Type B pancreatic cell (in vitro differentiated cells): ENCODE results near the gene PRKAR1B. TPM values are rescaled to one million over a fixed set of nuclear protein-coding genes. Genes with fewer than 3 reads are reported as not detected.

Experiments
- DNase-seq: peaks from one replicate; pipeline ENCODE4 v3.0.0; 2021; ENCODE audit warnings: mixed read lengths; ENCODE audit not compliant: unreplicated experiment; ENCODE audit errors: extremely low spot score
- H3K27ac Mint-ChIP-seq: 2 replicates; pipeline ENCODE4 v1.8.0; 2021; ENCODE audit warnings: mild to moderate bottlenecking, mixed read lengths
- H3K27me3 Mint-ChIP-seq: 2 replicates; pipeline ENCODE4 v1.8.0; 2021; ENCODE audit warnings: mixed read lengths
- H3K36me3 Mint-ChIP-seq: 2 replicates; pipeline ENCODE4 v1.8.0; 2021; ENCODE audit warnings: mixed read lengths
- H3K4me1 Mint-ChIP-seq: one replicate; pipeline ENCODE4 v1.8.0; 2021; ENCODE audit warnings: mixed read lengths; ENCODE audit not compliant: unreplicated experiment
- H3K4me3 Mint-ChIP-seq: 2 replicates; pipeline ENCODE4 v1.8.0; 2021; ENCODE audit warnings: mild to moderate bottlenecking, mixed read lengths
- H3K9me3 Mint-ChIP-seq: 2 replicates; pipeline ENCODE4 v1.8.0; 2021; ENCODE audit warnings: mixed read lengths
- total RNA-seq: library from RNA; stranded (reverse); gene quantifications from 2 replicates; pipeline ENCODE4 v1.2.1, GENCODE V29; 2021; ENCODE audit warnings: low replicate concordance
- TF ChIP-seq, protein P1 (sequence below): fragments of 200-600 bp; sonication (generic); conservative IDR thresholded peaks from 2 replicates; pipeline ENCODE4 v1.5.0; 2021; ENCODE audit warnings: antibody characterized with exemption, mild to moderate bottlenecking

The PRKAR1B gene
- total RNA-seq, 1 donor from 2014 or later: 26.1 TPM

DNA sequence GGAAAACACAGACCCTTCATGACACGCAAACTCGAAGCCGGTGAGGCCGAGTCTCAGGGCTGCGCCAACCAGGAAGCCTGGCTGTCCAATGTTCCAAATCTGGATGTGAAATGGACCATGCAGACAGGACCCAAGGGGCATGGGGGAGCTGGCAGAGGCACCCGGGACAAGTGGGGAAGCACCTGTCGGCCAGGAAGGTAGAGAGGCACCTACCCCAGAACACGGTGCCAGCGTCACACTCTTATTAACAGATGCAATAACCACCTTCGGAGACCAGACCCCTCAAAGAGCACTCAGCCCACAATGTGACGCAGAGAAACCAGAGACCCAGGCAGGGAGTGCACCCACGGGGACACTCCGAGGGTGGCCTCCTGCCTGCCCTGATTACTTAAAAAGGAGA lies 119.1 kb downstream of the PRKAR1B start:
- no peak for DNase-seq
- H3K4me1 Mint-ChIP-seq: peaks cover 22% of the 10 kb centered on the region
- peaks cover 4% of the 10 kb centered on the region for H3K9me3 Mint-ChIP-seq
- no peak overlapping the region for H3K4me3 Mint-ChIP-seq
- TF ChIP-seq, protein P1, sequence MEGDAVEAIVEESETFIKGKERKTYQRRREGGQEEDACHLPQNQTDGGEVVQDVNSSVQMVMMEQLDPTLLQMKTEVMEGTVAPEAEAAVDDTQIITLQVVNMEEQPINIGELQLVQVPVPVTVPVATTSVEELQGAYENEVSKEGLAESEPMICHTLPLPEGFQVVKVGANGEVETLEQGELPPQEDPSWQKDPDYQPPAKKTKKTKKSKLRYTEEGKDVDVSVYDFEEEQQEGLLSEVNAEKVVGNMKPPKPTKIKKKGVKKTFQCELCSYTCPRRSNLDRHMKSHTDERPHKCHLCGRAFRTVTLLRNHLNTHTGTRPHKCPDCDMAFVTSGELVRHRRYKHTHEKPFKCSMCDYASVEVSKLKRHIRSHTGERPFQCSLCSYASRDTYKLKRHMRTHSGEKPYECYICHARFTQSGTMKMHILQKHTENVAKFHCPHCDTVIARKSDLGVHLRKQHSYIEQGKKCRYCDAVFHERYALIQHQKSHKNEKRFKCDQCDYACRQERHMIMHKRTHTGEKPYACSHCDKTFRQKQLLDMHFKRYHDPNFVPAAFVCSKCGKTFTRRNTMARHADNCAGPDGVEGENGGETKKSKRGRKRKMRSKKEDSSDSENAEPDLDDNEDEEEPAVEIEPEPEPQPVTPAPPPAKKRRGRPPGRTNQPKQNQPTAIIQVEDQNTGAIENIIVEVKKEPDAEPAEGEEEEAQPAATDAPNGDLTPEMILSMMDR: no peak
- no peaks in the 10 kb centered on the region for H3K27me3 Mint-ChIP-seq
- H3K27ac Mint-ChIP-seq: no peak overlapping the region
- H3K36me3 Mint-ChIP-seq: peaks cover 6% of the 10 kb centered on the region

DNA sequence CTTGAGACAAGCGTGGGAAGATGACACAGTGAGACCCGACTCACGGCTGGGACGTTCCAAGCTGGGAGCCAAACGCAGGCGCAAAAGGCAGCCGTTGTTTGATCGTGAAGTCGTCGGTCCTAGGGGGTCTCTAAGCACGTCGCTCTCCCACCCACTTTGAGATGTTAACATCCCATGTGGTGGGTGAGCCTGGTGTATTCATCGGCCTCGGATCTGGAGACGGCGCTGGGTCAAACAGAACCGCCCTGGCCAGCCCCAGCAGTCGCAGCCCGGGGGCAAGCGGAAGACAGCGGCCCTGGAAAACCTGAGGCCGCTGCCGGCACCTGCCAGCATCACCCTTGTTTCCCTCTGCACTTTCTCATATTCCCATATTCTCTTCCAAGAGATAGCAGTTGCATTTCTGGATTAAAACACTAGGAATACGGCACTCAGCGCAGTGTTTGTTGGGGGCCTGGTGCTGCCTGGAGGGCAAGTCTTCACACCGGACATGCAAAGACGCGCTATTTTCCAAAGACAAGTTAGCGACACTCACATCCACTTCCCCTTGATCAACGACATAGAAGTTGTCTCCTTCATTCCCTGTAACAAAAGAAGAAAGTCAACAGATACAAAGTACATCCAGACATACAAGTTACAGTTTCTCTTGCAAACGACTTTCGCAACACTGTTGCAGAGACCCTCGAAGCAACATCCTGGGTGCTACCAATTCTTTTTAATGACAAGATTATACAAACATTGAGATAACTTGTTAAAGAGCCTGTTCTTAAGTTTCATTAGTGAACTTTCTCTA lies 121.2 kb downstream of the PRKAR1B start:
- Mint-ChIP-seq H3K4me1 (peaks cover 23% of the 10 kb centered on the region), H3K9me3 (no peaks in the 10 kb centered on the region), H3K27ac (no peak overlapping the region), H3K27me3 (no peaks in the 10 kb centered on the region), H3K36me3 (no peaks in the 10 kb centered on the region), H3K4me3 (no peak overlapping the region)
- TF ChIP-seq, protein P1: no peak
- no peak for DNase-seq

DNA sequence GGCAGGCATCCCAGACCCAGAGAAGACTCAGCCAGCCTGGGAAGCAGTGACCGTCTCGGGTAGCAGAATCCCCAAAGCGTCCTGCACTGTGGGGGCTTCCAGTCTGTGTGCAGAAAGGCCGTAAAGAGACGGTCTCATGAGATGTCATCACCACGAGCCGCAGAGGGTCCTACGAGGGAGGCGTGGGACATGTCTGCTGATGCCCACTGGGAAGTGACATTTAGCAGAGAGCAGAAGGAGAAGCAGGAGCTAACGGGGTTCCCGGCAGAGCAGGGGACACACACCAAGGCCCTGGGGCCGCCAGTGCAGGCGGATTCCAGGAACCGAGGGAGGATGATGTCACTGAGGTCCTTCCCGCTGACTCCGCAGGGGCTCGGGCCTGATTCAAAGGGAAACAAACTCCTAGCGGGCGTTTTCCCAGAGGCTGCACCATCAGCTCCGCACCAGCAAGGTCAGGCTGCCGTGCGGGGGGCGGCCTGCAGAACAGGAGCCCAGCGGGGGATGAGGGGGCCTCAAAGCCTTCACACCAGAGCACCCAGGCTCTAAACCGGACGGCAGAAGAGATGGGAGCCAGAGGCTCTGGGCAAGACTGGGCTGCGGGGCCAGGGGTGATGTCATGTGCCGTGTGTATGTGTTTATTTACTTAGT lies 122.1 kb downstream of the PRKAR1B start:
- Mint-ChIP-seq H3K27ac (no peak overlapping the region), H3K4me3 (no peak overlapping the region)
- no peak for DNase-seq

DNA sequence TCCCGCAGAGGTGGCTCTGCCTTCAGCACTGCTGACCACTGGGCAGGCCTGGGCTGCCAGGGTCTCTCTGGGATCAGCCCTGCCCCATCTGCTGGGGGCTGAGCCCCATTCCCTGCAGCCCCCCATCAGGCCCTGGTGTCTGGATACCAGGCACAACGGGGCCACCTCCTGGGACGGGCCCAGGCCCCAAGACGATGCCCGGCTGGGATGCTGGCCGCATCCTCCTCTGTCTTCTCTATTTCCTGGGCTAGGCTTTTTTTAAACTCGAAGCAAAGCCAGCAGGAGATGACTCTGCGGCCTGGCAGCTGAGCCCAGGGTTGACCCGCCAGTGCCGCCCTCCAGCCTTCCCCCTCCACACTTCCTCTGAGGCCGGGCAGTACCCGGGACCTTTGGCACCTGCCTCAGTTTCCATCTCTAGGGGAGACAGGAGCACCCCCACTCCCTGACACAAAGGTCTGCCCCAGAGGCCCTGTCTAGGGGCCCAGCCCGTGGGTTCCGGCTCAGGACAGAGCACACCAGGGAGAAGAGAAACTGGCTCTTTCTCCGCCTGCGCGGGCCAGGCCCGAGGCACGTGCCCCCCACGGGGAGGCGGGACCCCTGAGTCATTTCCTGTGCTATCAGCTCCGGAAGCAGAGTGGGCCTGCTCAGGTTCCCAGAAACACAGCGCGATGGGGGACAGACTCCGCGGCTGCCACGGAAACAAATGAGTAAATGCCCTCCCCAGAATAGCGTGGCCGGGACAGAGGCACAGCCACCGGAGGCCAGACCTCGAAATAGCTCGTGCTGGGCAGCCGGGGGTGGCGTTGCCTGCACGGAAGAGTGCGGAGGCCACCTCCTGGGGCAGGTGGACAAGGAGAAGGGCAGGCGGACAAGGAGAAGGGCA lies 122.8 kb downstream of the PRKAR1B start:
- Mint-ChIP-seq H3K27me3 (no peaks in the 10 kb centered on the region), H3K9me3 (no peaks in the 10 kb centered on the region), H3K4me3 (no peak overlapping the region), H3K36me3 (no peaks in the 10 kb centered on the region), H3K27ac (no peak overlapping the region), H3K4me1 (peaks cover 14% of the 10 kb centered on the region)
- DNase-seq: no peak
- TF ChIP-seq, protein P1: no peak

More for the DNA sequence above, 122.1 kb downstream of the PRKAR1B start:
- Mint-ChIP-seq H3K4me1 (peaks cover 16% of the 10 kb centered on the region), H3K36me3 (no peaks in the 10 kb centered on the region), H3K9me3 (no peaks in the 10 kb centered on the region), H3K27me3 (no peaks in the 10 kb centered on the region)
- TF ChIP-seq, protein P1: no peak

DNA sequence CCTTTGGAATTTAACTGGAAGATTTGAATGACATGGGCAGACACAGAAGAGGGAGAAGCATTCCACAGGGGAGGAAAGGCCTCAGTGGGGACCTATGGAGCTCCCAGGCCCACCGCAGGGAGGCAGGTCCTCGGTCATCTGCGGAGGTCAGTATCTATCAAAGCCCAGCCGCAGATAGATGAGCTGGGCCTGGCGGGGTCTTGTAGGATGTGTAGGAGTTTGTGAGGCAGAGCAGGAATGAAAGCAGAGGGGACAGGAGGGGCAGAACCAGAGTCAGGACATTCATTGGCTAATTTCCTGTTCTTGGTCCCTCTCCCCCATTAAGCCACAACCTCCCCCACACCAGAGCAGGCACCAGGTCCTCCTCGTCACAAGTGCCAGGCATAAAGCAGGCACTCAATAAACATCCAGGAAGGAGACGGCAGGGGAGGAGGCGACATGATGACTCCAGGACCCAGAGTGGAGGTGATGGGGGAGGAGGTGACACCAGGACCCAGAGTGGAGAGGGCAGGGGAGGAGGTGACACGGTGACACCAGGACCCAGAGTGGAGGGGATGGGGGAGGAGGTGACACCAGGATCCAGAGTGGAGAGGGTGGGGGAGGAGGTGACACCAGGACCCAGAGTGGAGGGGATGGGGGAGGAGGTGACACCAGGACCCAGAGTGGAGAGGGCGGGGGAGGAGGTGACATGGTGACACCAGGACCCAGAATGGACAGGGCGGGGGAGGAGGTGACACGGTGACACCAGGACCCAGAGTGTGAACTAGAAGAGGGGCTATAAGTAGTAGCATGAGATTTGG lies 123.7 kb downstream of the PRKAR1B start:
- TF ChIP-seq, protein P1: no peak
- Mint-ChIP-seq H3K9me3 (no peaks in the 10 kb centered on the region), H3K27ac (peak overlapping the region; percentile 54), H3K4me1 (peaks cover 14% of the 10 kb centered on the region), H3K27me3 (no peaks in the 10 kb centered on the region), H3K36me3 (no peaks in the 10 kb centered on the region), H3K4me3 (no peak overlapping the region)
- no peak for DNase-seq
